Neuronal stem cell (in vitro differentiated cells): ENCODE measurements around the gene LMBR1L.
A peak's percentile ranks its signal among the peaks of the same experiment; 100 is the strongest.

Experiments
- DNase-seq: peaks from one replicate; pipeline ENCODE4 v3.0.0-alpha.2; 2013; ENCODE audit warnings: low spot score
- H2AFZ ChIP-seq: one replicate; pipeline ENCODE4 v1.6.1; 2013; ENCODE audit warnings: mild to moderate bottlenecking, low read length, inconsistent platforms
- H2AK5ac ChIP-seq: 2 replicates; pipeline ENCODE4 v1.6.1; 2013; ENCODE audit warnings: low read depth, mild to moderate bottlenecking, inconsistent platforms, low read length, moderate library complexity, mixed read lengths
- H2BK120ac ChIP-seq: 2 replicates; pipeline ENCODE4 v1.6.1; 2013; ENCODE audit warnings: low read depth, mild to moderate bottlenecking, inconsistent platforms, low read length, moderate library complexity, mixed read lengths
- H2BK12ac ChIP-seq: one replicate; pipeline ENCODE4 v1.6.1; 2013; ENCODE audit warnings: low read length, inconsistent platforms
- H2BK15ac ChIP-seq: 2 replicates; pipeline ENCODE4 v1.6.1; 2013; ENCODE audit warnings: mild to moderate bottlenecking, low read length, inconsistent platforms, mixed read lengths
- H2BK5ac ChIP-seq: one replicate; pipeline ENCODE4 v1.6.1; 2013; ENCODE audit warnings: inconsistent platforms, mild to moderate bottlenecking, low read length, moderate library complexity
- H3K14ac ChIP-seq: one replicate; pipeline ENCODE4 v1.6.1; 2013; ENCODE audit warnings: low read length, inconsistent platforms
- H3K18ac ChIP-seq: 2 replicates; pipeline ENCODE4 v1.6.1; 2013; ENCODE audit warnings: low read length, inconsistent platforms
- H3K23ac ChIP-seq: 2 replicates; pipeline ENCODE4 v1.6.1; 2013; ENCODE audit warnings: low read depth, mild to moderate bottlenecking, mixed read lengths, low read length, inconsistent platforms; ENCODE audit not compliant: poor library complexity
- H3K27ac ChIP-seq: replicated peaks from 3 replicates; pipeline ENCODE4 v1.5.1; 2013; ENCODE audit warnings: low read length, inconsistent platforms
- H3K27me3 ChIP-seq, 3 experiments: 2 replicates each; pipeline ENCODE4 v1.6.1; 2013; ENCODE audit warnings: low read length in 3 of 3, mild to moderate bottlenecking in 2 of 3, inconsistent platforms in 1 of 3, low read depth in 1 of 3, mixed read lengths in 1 of 3, moderate library complexity in 1 of 3; ENCODE audit not compliant: control insufficient read depth in 3 of 3, insufficient read depth in 3 of 3
- H3K36me3 ChIP-seq, 2 donors: replicated peaks in 1 of 2; 2 replicates each; pipeline ENCODE4 v1.6.1; 2013; ENCODE audit warnings: low read length in 2 of 2; ENCODE audit not compliant: control insufficient read depth in 2 of 2, insufficient read depth in 2 of 2
- H3K4ac ChIP-seq: 2 replicates; pipeline ENCODE4 v1.6.1; 2013; ENCODE audit warnings: inconsistent platforms, mild to moderate bottlenecking, low read length, moderate library complexity
- H3K4me1 ChIP-seq, 2 donors: 1 replicate in 1 of 2; 2 replicates in 1 of 2; pipeline ENCODE4 v1.6.1; 2013; ENCODE audit warnings: low read length in 2 of 2, low read depth in 1 of 2; ENCODE audit not compliant: control insufficient read depth in 2 of 2, insufficient read depth in 1 of 2
- H3K4me2 ChIP-seq: one replicate; pipeline ENCODE4 v1.6.1; 2013; ENCODE audit warnings: mild to moderate bottlenecking, low read length, inconsistent platforms; ENCODE audit not compliant: insufficient read depth, poor library complexity, severe bottlenecking
- H3K4me3 ChIP-seq, 2 donors: 2 replicates each; pipeline ENCODE4 v1.5.1; 2013; ENCODE audit warnings: low read length in 2 of 2, mild to moderate bottlenecking in 2 of 2, inconsistent platforms in 1 of 2, moderate library complexity in 1 of 2
- H3K79me1 ChIP-seq: one replicate; pipeline ENCODE4 v1.6.1; 2013; ENCODE audit warnings: low read depth, mild to moderate bottlenecking, inconsistent platforms, low read length, moderate library complexity
- H3K9ac ChIP-seq: one replicate; pipeline ENCODE4 v1.6.1; 2013; ENCODE audit warnings: mild to moderate bottlenecking, low read depth, low read length, inconsistent platforms; ENCODE audit not compliant: poor library complexity
- H3K9me3 ChIP-seq, 2 donors: replicated peaks in 1 of 2; 2 replicates each; pipeline versions ENCODE3 to v1.6.1; 2013; ENCODE audit warnings: low read length in 2 of 2, mild to moderate bottlenecking in 2 of 2, inconsistent platforms in 1 of 2, low read depth in 1 of 2, mixed read lengths in 1 of 2, moderate library complexity in 1 of 2; ENCODE audit not compliant: control insufficient read depth in 2 of 2, insufficient read depth in 1 of 2
- H4K8ac ChIP-seq: one replicate; pipeline ENCODE4 v1.6.1; 2013; ENCODE audit warnings: low read depth, mild to moderate bottlenecking, inconsistent platforms, low read length, moderate library complexity
- H4K91ac ChIP-seq: one replicate; pipeline ENCODE4 v1.6.1; 2013; ENCODE audit warnings: low read length, low read depth, mild to moderate bottlenecking, inconsistent platforms; ENCODE audit not compliant: poor library complexity
- WGBS, 2 donors: extraction: QIAGEN DNeasy Blood & Tissue Kit; methylation state at CpG; one replicate each; pipeline ENCODE4 v1.1.7; 2013; ENCODE audit warnings: missing lambda C conversion rate in 2 of 2, mixed read lengths in 1 of 2; ENCODE audit not compliant: insufficient read length in 2 of 2, insufficient replicate concordance in 1 of 2; ENCODE audit errors: extremely low coverage in 2 of 2; 5-methylcytosine and 5-hydroxymethylcytosine counted together

Gene LMBR1L

DNA sequence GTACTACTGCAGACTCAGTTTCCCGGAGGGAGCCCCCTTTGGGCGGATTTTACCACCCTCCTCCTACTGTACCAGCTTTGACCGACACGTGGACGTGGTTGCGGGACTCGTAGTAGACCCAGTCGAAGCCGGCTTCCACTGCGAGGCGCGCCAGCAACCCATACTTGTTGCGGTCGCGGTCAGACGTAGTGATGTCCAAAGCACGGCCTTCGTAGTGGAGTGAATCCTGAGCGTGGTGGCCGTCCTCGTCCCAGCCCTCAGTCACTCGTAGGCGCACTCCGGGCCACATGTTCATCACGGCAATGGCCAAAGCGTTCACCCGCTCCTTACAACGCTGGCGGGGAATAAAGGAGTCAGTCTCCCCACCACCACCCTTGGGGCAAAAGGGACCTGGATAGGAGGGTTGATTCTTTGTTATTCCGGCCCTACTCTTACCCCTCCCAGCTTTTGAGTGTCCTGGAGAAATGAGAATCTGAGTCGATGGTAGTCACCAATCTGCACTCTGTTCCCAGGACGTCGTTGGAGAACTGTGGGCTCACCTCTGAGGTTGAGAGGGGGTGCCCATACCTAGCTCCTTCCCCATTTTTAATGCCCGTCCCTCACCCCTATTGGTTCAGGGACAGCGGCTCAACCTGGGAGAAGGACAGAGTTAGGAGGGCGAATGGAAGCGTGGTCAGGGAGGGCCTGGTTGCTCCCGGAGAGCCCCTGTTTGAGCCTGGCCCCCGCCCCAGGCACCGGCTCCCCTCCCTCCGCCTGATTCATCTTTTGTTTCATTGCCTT lies 19.4 kb downstream of the LMBR1L start:
- peak overlapping the region; percentile 94 for H3K4me2 ChIP-seq
- H3K4ac ChIP-seq, result no peak overlapping the region
- peak overlapping the region; percentile 54 for H2BK5ac ChIP-seq
- H4K8ac ChIP-seq, result peak overlapping the region; percentile 66
- H3K79me1 ChIP-seq, result no peaks in the 10 kb centered on the region
- H3K27me3 ChIP-seq, result peaks cover 38 to 71% (median 69%) of the 10 kb centered on the region in 3 experiments
- peak overlapping the region; percentile 52 to 71 for H3K4me3 ChIP-seq
- H3K14ac ChIP-seq, result peak overlapping the region; percentile 14
- H2BK120ac ChIP-seq, result peak overlapping the region; percentile 27
- peaks cover 0 to 8% of the 10 kb centered on the region in 2 donors for H3K36me3 ChIP-seq
- no peak for DNase-seq
- no peak overlapping the region for H3K27ac ChIP-seq
- H4K91ac ChIP-seq, result no peak overlapping the region
- H3K9ac ChIP-seq, result no peak overlapping the region
- H2AFZ ChIP-seq, result peak overlapping the region; percentile 96
- peak overlapping the region; percentile 92 for H3K23ac ChIP-seq
- H3K18ac ChIP-seq, result peak overlapping the region; percentile 94
- peak overlapping the region; percentile 79 for H2BK12ac ChIP-seq
- H2AK5ac ChIP-seq, result peak overlapping the region; percentile 70
- peaks cover 21 to 43% of the 10 kb centered on the region in 2 donors for H3K4me1 ChIP-seq
- H2BK15ac ChIP-seq, result peak overlapping the region; percentile 94
- H3K9me3 ChIP-seq, result peaks cover 2% of the 10 kb centered on the region in 2 donors
- no CpG with 5 or more reads among the region's 41 CpGs for WGBS, 2 donors

GRCh38 chr12:49089821-49090773 lies 20.6 kb downstream of the LMBR1L start:
- H3K23ac ChIP-seq, result peak overlapping the region; percentile 59
- H2AFZ ChIP-seq, result peak overlapping the region; percentile 82
- H3K4me2 ChIP-seq, result peak overlapping the region; percentile 74
- H2BK5ac ChIP-seq, result no peak overlapping the region
- no peak overlapping the region for H4K8ac ChIP-seq
- no CpG with 5 or more reads among the region's 88 CpGs for WGBS, 2 donors
- no peak overlapping the region for H4K91ac ChIP-seq
- no peak overlapping the region for H2BK120ac ChIP-seq
- H2AK5ac ChIP-seq, result peak overlapping the region; percentile 20
- peaks cover 21 to 43% of the 10 kb centered on the region in 2 donors for H3K4me1 ChIP-seq
- no peak overlapping the region for H3K4ac ChIP-seq
- peak overlapping the region; percentile 89 for H3K18ac ChIP-seq
- no peak for DNase-seq
- no peaks in the 10 kb centered on the region for H3K36me3 ChIP-seq
- H3K27ac ChIP-seq, result no peak overlapping the region
- H2BK12ac ChIP-seq, result peak overlapping the region; percentile 75
- H3K79me1 ChIP-seq, result no peaks in the 10 kb centered on the region
- H3K9ac ChIP-seq, result peak overlapping the region; percentile 63
- H3K27me3 ChIP-seq, result peaks cover 38 to 73% (median 71%) of the 10 kb centered on the region in 3 experiments
- peaks cover 2% of the 10 kb centered on the region in 2 donors for H3K9me3 ChIP-seq
- peak overlapping the region; percentile 28 to 53 for H3K4me3 ChIP-seq
- no peak overlapping the region for H3K14ac ChIP-seq
- H2BK15ac ChIP-seq, result peak overlapping the region; percentile 83

DNA sequence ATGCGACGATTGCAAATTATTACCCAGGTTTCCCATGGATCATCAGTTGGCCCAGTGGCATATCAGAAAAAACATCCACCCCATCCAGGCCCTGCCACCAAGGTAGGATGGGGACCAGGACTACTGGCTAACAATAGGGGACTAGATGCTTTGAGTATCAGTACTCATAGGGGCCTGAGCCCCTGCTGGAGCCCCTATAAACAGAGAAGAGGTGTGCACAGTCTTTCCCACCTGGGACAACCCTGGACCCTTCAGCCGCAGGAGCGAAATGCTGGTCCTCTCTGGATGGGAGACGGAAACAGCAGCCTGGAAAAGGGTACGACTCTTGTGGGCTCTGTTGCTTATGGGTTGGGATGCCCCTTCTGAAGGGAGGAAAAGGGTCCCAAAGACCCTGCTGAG lies 21.7 kb downstream of the LMBR1L start:
- H3K9me3 ChIP-seq, result peaks cover 2% of the 10 kb centered on the region in 2 donors
- no peak overlapping the region for H3K9ac ChIP-seq
- no peak overlapping the region for H3K14ac ChIP-seq
- H3K18ac ChIP-seq, result peak overlapping the region; percentile 7
- H4K8ac ChIP-seq, result no peak overlapping the region
- peaks cover 21 to 34% of the 10 kb centered on the region in 2 donors for H3K4me1 ChIP-seq
- H3K79me1 ChIP-seq, result no peaks in the 10 kb centered on the region
- no peak overlapping the region for H2BK15ac ChIP-seq
- H4K91ac ChIP-seq, result no peak overlapping the region
- no peak overlapping the region for H3K23ac ChIP-seq
- H2AK5ac ChIP-seq, result peak overlapping the region; percentile 57
- no CpG with 5 or more reads among the region's 6 CpGs for WGBS, 2 donors
- H2AFZ ChIP-seq, result no peak overlapping the region
- H2BK120ac ChIP-seq, result no peak overlapping the region
- no peak for DNase-seq
- H3K27ac ChIP-seq, result no peak overlapping the region
- no peak overlapping the region for H2BK12ac ChIP-seq
- no peak overlapping the region for H3K4me3 ChIP-seq
- H3K27me3 ChIP-seq, result peaks cover 32 to 66% (median 60%) of the 10 kb centered on the region in 3 experiments
- no peak overlapping the region for H3K4ac ChIP-seq
- H2BK5ac ChIP-seq, result no peak overlapping the region
- no peak overlapping the region for H3K4me2 ChIP-seq
- H3K36me3 ChIP-seq, result no peaks in the 10 kb centered on the region
